ENCODE measurements around the gene GMPPB.
"Not testable (repeated sequence)": the region's sequence is repeated elsewhere in the genome, so short reads cannot be mapped to it uniquely, and the experiment has no call there.

GMPPB gene

DNA sequence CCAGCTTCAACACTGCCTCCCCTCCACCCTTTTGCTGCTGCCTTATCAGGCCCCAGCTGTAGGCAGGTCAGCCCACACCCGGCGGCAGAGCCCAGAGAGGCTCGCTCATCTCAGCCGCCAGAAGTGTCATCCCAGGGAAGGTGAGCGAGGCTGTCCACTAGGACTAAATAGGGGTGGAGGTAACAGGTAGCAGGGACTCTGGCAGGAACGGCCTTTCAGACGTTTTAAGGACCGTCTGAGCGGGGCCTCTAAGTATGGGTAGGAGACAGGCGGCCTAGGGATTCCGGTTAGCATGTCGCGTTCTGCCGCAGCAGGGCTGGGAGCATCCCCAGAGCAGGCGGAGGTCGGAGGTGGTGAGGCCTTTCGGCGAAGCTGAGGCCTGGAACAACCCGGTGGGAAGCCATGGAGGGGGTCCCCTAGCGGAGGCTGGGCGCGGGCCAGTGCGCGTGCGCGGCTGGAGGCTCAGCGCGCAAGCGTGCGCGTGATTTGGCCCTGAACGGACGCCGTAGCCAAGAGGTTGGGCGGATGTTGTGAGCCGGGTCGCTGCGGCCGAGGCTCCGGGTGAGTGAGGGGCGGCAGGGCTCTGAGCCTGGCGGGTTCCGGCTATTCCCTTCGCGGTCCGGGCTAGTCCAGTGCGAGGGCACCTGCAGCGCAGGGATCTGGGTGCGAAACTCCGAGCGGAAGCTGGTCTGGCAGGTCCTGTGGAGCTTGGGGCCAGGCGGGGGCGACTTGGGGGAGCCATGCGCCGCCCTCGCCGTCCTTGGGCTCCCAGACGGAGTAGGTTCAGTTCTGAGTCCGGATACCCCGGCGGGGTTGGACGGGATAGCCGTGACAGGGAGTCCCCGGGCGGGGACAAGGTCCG is 34.5 kb downstream of the GMPPB start, which contains the start of the genes MST1 and RNF123:
Gene MST1 (minus strand): TSS at position 429 of the 862 bp plus-strand sequence. CDS start 783 bp downstream, outside the sequence.
Gene RNF123 (plus strand): TSS at position 512 of the 862 bp plus-strand sequence. CDS start 1,609 bp downstream, outside the sequence.
- DNase-seq = no peak

DNA sequence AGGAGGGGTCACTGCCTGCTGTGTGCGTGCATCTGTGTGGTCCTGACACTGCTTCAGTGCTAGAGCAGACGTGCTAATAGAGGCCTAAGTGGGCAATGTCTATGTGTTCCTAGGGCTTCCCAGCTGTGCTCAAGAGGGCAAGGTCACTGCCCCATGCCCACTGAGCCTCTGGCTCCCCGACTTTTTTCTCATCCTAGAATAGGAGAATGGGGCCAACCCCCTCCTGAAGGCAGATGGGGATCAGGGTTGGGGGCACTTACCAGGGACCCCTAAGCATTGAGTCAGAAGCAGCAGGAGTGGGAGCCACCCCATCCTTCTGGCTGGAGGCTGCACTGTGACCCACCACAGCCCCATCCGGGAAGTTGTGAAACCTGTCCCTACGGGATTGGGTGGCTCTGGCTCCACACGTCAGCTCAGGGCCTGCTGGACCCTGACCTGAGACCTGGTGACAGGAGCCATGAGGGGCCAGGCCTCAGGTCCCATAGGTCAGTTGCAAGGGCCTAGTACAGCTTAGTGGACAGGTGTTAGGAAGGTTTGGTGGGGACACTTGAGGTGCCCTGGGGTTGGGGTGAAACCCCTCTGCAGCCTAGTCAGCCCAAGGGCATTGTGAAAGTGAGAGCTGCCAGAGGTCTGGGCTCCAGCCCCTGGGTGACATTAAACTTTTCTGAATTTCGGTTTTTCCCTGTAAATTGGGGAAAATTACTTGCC is 35.3 kb downstream of the GMPPB start:
- DNase-seq = not testable (repeated sequence)

DNA sequence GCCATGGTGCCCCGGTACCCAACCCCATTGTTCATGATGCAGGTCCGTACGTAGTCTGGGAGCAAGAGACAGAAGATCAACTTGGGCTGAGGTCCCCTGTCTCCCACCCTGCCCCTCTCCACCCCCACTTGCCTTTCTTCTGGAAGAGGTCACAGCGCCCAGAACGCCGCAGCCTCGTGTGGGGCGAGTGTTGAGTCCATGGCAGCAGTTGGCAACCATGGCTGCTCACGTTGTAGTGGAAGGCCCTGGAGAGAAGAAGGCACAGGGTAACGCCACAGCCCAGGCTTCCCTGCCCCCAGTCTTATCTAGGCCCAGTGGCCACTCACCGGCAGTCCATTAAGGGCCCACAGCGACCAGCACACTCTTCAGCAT is 36.3 kb downstream of the GMPPB start:
- not testable (repeated sequence) for DNase-seq

DNA sequence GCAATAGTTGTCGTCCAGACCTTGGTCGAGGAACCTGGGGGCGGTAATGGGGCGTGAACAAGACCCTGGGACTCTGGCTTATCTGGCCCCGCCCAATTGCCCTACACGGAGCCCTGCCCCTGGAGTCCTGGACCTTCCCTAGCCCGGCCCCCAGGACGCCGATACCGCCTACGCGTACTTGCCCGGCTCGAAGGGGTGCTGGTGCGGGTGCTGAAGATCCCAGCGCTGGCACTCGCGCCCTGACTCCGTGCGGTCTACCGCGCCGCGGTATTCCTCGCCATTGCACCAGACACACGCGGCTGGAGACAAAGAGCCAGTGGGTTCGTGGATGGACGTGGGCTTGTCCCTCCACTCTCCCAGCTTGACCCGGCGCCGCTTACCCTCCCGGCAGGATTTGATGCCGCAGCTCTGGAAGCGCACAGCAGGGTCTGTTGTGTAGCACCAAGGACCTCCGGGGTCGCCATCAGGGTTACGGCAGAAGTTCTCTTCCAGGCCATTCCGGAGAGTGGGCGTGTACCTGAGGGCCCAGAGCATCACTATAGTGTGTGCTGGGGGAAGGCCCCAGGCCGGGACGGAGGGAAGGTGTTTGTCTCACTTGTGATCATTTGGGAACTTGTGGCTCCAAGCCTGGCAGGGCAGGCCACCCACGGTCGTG is 36.9 kb downstream of the GMPPB start:
- not testable (repeated sequence) for DNase-seq

DNA sequence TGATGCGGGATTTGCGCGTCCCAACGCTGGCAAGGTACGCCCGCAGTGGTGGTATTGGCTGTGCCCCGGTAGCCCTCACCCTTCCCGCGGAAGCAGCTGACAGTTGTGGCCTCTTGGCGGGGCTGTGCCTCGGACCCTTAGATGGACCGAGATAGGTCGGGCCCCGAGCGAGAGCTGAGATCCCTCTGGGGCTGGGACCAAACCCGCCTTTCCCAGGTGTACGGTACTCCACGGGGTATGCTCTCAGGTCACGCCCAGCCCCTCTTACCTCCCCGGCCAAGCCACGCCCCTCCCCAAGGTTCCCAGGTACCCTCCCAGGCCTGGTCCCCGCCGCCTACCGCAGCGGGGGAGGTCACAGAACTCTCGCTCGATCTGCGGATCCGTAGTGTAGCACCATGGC is 37.4 kb downstream of the GMPPB start:
- not testable (repeated sequence) for DNase-seq

DNA sequence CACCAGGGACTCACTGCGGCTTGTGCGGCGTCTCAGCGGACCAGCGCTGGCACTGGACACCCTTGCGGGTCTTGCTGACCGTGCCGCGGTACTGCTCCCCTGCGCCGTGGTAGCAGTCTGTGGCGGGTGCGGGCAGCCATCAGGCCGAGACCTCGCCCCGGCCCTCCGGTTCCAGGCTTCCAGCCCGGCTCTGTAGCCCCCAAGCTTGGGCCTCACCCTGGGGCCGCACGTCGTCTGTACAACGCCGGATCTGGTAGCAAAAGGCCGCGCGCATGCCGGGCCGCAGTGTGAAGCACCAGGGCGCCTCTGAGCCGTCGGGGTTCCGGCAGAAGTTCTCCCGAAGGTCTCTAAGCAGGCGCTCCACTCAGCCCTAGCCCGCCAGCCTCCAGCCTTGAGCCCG is 37.9 kb downstream of the GMPPB start:
- not testable (repeated sequence) for DNase-seq

DNA sequence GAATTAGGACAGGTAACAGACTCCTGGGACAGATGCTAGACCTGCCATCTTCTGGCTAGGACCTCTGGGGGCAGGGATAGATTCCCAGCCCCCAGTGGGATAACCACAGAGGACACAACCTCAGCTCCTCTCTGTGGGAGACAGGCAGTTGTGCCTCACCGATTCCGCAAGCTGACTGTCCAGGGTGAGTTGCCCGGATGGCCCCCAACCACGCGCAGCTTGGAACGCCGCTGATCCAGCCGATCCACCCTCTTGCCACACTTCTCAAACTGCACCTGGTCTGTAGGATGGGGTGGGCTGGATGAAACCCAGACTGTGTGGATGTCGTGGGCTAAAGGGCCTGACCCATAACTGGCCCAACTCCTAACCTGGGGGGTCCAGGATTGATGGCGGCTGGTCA is 38.6 kb downstream of the GMPPB start:
- not testable (repeated sequence) for DNase-seq

DNA sequence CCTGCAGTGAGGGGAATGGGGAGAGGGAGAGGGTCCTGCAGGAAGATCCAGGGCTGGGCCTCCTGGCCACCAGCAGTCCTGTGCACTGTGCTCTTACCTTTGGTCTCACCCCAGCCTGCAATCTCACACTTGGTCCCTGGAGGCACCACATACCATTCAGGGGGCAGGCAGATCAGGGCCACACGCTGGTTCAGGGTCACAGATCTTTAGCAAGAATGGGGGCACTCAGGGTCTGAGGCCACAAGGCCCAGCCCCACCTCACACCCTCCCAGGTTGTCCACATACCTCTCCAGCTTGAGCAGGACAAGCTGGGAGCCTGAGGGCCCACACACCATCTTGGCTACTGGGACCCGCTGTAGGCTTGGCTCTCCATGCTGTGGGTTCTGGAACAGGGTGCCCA is 39.3 kb downstream of the GMPPB start:
- DNase-seq = not testable (repeated sequence)

DNA sequence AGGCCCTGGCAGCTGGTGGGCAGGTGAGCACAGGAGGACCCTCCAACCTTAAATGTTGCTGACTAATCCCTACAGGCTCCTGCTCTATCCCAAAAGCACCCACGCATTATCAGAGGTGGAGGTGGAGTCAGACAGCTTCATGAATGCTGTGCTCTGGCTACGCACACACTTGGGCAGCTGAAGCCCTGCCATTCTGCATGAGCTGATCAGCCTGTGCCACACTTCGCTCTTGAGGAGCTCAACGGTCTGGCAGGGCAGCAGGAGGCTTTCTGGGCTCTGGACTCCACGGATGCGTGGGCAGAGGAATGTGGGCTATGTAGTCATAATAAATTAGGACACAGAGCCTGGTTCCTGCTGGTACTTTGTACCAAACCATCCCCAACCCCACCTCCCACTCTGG is 40.6 kb downstream of the GMPPB start:
- no peak for DNase-seq

DNA sequence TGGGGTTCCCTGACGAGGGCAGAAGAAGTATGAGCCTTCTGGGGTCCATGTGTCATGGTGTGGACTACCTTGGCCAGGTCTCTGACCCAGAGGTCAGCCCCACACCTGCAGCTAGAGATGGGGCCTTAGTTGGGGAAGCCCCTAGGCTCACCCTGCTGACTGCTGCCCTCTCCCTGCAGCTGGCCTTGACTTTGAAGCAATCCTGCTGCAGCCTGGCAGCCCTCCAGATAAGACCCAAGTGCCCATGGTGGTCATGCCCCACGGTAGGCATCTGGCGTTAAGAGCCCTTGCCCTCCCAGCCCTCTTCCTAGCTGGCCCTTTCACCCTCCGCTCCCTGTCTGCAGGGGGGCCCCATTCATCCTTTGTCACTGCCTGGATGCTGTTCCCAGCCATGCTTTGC is 42.2 kb downstream of the GMPPB start:
- DNase-seq = no peak

DNA sequence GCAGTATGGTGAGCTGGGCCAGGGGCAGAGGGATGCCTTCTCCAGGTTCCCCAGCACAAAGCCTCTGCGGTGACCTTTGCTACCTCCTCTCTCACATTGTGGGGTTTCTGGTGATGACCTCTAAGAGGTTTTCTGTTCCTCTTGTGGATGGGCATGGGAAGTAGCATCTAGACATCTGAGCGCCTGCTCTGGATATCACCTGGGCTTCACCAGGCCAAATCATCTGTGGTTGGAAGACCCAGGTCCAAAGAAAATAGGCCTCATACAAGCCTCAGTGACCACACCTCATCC is 42.6 kb downstream of the GMPPB start:
- DNase-seq = no peak

DNA sequence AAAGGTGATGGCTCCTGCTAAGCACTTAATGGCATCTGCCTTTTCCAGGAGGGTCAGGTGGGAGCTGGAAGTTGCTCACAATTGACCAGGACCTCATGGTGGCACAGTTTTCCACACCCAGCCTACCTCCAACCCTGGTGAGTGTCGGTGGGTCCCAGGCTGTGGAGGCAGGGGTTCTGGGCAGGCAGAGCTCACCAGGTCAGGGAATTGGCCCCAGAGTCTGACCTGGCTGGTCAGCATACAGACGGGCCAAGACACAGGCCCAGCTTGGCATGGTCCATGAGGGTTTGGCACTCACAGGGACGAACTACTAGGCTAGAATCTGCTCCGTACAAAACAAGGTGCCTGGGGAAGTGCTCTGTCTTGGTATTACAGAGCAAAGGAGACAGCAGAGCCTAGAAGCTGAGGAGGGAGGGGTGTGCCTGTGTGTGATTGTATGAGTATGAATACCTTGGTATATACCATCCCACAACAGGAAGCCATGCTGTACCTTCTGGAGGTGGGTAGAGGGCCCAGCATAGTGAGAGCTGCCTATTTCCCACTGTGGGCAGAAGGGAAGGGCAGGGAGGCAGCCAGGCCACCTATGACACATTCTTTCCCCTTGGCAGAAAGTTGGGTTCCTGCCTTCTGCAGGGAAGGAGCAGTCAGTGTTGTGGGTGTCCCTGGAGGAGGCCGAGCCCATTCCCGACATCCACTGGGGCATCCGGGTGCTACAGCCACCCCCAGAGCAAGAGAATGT is 43.1 kb downstream of the GMPPB start:
- DNase-seq = no peak

DNA sequence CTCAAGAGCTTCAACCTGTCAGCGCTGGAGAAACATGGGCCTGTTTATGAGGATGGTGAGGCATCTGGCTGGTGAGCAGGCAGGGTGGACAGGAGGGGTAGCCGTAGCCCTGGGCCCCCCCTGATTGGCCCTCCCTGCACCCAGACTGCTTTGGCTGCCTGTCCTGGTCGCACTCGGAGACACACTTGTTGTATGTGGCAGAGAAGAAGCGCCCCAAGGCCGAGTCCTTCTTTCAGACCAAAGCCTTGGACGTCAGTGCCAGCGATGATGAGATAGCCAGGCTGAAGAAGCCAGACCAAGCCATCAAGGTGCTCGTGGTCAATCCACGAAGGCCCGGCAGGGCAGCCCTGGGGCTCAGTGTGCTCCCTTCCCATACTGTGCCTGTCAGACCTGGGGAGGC is 47.8 kb downstream of the GMPPB start:
- DNase-seq = no peak

DNA sequence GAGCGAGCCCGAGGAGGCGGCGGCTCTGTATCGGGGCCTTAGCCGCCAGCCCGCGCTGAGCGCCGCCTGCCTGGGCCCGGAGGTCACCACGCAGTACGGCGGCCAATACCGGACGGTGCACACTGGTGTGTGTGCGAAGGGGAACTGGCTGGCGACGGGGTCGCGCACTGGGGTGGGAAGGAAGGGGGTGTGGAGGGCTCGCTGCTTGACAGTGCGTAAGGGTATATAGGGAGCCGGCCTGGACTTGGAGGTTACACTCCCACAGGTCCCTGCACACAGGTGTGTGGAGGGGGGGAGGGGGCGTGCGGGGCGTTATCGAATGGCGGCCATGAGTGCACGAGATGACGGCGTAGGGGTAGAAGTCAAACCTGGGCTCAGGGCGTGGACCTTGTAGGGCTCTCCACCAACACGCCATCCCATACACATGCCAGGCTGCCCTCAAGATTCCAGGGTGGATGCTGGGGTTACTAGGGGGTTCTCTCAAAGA is 49.2 kb downstream of the GMPPB start:
- DNase-seq = no peak

DNA sequence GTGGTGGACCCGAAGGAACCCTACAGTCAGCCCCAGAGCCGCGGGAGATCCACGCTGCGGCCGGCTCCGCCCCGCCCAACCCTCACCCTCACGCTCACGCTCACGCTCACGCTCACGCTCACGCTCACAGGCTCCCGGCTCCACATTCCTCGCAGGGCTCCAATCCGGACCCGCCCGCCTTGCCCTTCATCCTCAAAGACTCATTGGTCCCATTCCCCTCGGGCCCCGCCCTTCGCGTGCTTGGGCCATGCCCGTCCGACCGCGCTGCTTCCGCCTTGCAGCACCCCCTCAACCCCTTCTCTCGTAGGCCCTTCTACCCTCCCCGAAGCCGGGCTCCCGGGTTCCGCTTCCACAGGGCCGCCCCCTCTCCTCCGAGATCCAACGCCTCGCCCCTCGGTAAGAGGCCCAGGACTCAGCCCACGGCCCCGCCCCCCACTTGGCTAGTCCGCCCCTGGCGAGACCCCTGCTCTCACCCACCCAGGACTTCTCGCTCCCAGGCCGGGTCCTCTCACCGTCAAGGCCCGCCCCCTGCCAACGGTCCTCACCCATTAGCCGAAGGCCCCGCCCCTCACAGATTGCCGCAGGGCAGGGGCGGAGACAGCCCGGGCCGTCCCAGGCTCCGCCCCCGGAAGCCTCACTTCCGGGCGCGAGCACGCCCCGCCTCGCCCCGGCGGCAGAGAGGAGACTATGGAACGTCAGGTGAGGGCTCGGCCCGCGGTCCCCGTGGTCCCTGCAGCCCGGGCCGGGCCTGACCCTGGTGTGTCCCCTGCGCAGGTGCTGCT is 49.8 kb downstream of the GMPPB start, which contains the start of gene APEH:
Gene APEH (plus strand): TSS at position 637 of the 782 bp plus-strand sequence. CDS start 51 bp downstream, at position 688.
- DNase-seq = no peak

DNA sequence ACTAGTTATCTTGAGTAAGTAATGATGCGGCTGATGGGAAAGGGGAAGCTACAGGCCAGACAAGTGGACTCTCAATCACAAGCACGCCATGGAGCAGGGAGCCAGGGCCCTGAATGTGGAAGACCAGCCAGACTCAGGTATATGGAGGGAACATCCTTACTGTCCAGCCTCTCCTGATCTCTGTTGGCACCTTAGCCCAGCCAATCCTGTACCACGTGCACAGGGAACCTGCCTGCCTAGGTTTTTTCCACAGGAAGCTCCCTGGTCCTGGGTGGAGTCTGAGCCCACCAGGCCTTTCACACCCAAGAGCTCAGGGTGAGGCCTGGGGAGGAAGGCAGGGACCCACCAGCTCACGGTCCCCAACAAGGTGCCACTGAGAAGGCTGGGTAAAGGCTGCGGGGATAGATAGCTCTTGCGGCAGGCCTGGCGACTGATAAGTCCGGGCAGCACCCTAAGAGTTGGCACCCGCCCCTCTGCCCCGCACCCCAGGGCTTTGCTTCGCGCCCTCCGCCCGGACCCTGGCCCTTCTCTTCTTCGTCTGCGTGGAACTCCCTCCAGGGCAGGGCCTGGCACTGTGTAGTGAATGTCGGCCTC is 50.5 kb downstream of the GMPPB start:
- DNase-seq = no peak

DNA sequence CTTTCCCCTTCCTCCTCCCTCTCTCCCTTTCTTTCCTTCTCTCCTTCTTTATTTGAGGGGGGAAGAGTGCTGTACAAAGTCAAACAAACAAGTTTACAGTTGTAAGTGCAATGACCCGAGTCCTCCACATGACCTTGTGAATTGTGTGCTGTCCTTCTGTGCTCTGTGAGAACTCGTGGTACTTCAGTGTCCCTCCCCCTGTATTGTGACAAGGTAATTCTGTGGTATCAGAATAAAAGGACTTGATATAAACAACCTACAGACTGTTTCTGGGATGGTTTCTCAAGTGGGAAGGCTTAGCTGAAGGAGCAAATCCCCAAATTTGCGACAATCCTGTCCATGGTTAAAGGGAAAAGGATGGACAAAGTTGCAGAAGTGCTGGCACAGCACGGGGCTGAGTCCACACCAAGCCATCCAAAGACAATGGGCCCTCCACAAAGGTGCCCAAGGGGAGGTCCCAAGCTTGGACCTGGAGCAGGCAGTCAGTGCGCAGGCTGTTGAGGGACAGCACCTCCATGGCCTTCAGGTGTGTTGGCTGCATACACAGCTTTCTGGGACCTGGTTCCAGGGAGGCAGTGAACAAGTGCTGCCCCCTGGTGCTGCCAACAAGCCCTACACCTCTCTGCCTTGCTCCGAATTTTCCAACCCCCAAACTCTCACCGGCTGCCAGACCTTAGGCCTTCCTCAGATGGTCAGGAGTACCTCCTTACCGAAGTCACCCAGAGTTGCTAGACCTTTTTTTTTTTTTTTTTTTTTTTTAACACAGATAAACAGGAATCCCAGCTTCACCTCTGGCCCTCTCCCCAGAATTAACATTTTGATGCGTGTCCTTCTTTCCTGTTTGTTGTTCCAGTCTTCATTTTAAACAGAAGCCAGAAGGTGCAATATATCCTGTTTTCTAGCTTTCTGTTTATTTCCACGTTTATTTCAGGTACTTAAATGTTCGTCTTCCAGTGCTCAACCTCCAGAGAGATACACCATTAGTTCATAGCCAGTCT is 52.2 kb downstream of the GMPPB start:
- no peak for DNase-seq

DNA sequence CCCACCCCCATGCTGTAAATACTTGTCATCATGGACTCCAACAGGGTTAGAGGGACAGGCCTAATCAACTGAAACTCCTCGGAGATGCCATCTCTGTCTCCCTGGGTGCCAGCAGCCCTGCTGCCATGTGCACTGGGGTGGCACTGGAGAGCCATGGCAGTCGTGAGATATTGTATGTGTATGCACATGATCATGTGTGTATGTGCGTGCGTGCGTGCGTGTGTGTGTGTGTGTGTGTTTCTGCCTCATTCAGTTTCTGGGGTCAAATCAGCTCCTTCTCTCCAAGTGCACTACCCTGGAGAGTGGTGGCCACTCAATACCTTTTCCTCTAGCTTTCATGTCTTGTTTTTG is 52.8 kb downstream of the GMPPB start:
- DNase-seq = no peak

All from GF-D8 (cell line).